ENCODE results near the gene PRIM2.
"Not testable (repeated sequence)": the region's sequence is repeated elsewhere in the genome, so short reads cannot be mapped to it uniquely, and the experiment has no call there.

The PRIM2 gene

DNA sequence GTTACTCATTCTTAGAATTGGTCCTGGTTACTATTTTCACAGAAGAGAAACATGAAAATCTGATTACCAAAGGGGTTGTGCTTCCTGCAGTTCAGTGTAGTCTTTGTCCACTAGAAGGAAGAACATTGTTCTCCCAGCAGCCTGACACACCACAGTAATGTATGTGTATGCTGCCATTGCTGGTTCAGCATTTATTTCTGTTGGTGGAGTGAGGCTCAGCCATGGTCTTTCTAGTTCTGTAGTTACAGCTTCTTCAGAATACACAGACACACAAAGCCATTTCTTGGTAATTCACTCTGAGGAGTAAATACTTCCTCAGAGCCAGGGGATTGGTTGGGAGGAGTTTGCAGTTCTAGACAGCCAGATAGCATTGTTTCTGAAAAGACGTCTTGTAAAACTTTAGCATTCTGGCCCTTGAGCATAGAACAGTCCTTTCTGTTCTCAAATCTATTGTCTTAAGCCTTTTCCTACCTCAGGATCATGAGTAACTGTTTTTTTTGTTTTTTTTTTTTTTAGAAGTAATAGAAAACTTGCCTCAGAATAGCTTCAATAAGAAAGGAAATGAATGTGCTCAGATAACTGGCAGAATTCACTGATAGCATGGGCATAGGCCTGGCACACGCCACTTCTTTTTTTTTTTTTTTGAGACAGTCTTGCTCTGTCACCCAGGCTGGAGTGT, 128.5 kb downstream of the PRIM2 start:
- not testable (repeated sequence) for DNase-seq (ENCODE audit: low read depth, low spot score)

DNA sequence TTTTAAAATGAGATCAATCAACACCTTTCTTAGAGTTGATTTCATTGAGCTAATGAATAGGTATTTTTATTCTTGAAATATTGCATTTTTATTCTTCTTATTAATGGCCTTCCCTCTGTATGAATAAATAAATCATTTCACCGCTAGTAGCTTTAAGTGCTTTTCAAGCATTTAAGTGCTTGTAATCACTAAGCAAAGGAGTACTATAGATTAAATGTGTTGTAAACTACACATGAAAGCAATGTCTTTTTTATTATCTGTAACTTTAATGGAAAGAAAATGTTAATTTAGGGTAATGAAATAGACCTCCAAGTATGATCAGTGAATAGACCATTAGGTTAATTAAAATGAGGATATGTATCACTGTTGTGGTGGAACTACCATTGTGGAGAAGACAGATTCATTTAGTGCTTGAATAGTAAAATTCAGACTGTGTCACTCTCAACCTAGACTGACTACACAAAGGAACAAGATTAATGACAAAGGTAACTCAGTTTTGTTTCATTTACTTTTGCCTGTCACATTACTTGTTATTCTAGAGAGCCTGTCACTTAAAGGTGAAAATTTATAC, 132.2 kb downstream of the PRIM2 start:
- DNase-seq (ENCODE audit: low read depth, low spot score), result not testable (repeated sequence)

DNA sequence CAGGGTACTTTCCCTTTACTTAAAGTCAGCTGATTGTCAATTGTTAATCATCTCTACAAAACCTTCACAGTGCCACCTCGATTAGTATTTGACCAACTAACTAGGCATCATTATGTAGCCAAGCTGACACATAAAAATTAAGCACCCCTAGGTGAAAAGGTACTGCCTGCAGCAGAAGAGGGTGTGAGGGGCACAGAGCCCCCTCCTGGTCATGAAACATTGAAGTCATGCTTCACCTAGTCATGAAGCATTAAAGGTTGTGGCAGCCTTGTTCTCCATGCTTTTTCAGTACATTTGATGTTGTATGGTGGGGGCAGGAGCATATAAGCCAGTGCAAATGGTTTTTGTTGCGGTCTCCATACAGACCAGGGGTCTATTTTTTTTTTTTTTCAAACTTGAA, 142.4 kb downstream of the PRIM2 start:
- DNase-seq (ENCODE audit: low read depth, low spot score), result not testable (repeated sequence)

DNA sequence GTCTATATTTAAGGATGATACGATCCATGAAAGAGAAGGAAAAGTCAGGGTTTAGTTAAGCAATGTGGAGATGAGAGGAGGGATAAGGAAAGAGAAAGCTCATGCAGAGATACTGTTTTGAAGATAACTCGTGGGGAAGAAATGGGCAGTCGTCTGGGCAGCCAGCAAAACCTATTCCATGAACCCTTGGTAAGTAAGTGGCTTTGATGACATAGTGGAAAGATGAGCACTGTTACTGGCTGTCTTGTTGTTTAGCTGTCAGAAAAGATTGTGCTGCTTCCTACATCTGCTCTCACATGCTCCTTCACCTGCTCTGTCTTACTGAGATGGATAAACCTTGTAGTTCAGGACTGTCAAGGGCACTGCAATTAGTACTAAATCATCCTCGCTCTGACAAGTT, 143.6 kb downstream of the PRIM2 start:
- DNase-seq (ENCODE audit: low read depth, low spot score), result not testable (repeated sequence)

DNA sequence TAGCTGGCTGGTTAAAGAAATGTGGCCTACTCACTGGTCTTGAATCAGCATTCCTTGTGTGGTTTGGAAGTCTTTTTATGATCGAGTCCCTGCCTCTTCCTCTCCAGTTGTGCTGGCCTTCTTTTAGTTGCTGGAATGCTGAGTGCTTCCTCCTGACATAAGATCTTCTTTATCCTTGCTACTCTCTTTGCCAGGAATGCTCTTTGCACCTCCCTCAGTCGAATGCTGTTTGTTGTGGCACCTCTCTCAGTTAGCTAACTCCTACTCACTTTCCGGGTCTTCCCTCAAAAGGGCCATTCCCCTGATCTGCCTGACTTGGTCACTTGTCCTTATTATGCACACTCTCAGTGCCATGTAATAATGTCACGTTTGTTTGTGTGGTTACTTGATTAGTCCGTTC, 146.4 kb downstream of the PRIM2 start:
- DNase-seq (ENCODE audit: low read depth, low spot score), result peak; percentile 17

DNA sequence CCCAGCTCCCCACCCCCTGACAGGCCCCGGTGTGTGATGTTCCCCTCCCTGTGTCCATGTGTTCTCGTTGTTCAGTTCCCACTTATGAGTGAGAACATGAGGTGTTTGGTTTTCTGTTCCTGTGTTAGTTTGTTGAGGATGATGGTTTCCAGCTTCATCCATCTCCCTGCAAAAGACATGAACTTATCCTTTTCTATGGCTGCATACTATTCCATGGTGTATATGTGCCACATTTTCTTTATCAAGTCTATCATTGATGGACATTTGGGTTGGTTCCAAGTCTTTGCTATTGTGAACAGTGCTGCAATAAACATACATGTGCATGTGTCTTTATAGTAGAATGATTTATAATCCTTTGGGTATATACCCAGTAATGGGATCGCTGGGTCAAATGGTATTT, 148.5 kb downstream of the PRIM2 start:
- not testable (repeated sequence) for DNase-seq (ENCODE audit: low read depth, low spot score)

DNA sequence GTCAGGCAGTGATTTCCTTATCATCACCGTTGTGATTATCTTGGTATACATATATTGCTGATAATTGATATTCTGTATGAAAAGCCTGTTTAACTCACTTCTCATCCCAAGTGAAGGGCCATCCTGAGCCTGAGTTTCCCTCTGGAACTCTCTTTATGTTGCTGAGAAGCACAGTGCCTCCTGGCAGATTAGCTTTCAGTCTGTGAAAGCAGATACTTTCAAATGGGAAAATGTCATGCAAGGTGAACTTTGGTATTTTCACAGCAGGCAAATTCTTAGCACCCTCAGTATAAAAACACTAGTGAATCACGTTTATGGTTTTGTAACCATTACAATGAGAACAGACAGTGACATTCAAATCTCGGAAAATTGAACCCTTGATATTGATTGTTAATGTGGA, 151.6 kb downstream of the PRIM2 start:
- DNase-seq (ENCODE audit: low read depth, low spot score), result no peak

GRCh38 chr6:57470148-57470547, 152.7 kb downstream of the PRIM2 start:
- DNase-seq (ENCODE audit: low read depth, low spot score), result not testable (repeated sequence)

DNA sequence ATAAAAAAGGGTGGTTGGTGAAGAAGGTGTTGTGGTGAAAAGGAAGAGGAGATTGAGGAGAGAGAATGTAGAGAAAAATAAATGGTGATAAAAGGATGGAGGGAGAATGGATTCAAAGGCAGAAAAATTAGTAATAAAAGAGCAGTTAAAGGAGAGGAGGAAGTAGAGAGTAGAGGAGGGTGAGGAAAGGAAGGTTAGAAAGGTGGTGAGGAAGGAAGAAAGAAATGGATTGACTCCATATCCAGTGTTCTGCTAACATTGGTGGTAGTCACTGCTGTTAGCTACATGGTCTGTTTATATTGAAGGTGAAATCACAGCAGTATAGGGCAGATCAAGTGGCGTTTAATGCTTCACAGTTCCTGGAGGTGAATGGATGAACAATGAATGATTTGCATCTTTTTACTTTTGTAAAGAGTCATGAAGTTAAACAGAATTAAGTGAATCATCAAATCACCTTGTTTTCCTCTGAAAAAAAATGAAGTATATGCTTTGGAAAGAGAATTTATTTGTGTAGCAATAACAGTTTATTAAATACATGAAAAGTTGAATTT, 154.0 kb downstream of the PRIM2 start:
- not testable (repeated sequence) for DNase-seq (ENCODE audit: low read depth, low spot score)

GRCh38 chr6:57472861-57473362, 155.5 kb downstream of the PRIM2 start:
- DNase-seq (ENCODE audit: low read depth, low spot score), result not testable (repeated sequence)

DNA sequence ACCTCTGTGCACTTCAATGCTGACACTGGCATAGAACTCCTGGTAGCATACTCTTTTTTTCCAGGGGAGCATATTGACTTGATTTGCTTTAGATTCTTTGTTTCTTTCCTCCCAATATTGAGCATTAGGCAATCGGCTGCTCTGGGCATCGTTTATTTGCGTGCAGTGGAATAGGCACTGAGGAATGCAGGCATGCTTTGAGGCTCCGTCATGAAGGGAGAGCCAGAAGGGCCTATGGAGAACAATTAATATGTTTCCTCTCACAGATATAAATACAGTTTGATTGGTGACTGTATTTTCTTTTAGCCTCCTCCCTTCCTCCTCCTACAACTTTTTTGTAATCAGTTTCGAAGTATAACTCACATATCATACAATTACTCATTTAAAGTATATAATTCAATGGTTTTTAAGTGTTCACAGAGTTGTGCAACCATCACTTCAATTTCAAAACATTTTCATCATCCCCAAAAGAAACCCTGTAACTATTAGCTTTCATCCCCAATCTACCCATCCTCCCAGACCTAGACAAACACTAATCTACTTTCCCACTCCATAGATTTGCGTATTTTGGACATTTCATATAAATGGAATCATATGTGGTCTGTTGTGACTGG, 157.5 kb downstream of the PRIM2 start:
- not testable (repeated sequence) for DNase-seq (ENCODE audit: low read depth, low spot score)

DNA sequence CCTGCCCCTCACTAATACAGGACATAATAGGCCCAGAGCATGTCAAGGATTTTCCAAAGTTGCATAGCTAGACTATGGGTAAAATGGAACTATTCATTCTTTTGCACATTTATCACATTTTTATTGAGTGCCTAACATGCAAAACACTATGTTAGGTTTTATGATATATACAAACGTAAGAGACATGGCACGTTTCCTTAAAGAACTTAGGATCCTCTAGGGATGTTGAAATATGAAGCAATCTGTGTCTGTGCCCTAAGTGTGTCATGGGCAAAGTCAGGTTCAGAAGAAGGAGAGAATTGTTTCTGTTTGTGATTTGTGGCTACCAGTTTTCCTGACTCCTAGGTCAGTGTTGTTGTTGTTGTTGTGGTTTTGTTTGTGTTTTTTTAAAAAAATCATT, 158.2 kb downstream of the PRIM2 start:
- DNase-seq (ENCODE audit: low read depth, low spot score), result not testable (repeated sequence)

DNA sequence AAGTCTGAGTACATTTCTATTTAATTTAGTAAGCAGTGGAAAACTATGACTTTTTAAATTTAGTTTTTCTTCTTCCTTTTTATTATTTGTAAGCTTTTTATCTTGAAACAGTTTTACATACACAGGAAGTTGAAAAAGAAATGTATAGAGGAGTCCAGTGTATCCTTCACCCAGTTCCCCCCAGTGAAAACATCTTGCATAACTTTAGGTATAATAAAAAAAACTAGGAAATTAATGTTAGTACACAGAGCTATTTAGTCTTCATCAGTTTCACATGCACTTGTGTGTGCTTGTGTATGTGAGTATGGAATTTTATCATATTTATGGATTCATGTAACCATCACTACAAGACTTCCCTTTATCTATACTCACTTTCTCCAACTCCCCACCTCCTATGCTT, 162.8 kb downstream of the PRIM2 start:
- DNase-seq (ENCODE audit: low read depth, low spot score), result not testable (repeated sequence)

DNA sequence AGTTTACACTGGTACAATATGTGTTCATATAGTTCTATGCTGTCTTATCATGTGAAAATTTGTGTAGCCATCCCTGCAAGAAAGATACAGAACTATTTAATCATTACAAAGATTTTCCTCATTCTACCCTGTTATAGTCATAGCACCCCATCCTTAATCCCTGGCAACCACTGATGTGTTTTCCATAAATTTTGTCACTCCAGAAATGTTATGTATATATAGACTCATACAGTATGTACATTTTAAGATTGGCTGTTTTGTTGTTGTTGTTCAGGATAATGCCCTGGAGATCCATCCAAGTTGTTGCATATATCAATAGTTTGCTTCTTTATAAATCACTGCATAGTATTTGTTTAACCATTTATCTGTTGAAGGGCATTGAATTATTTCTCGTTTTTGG, 163.7 kb downstream of the PRIM2 start:
- not testable (repeated sequence) for DNase-seq (ENCODE audit: low read depth, low spot score)

GRCh38 chr6:57482471-57482870, 165.0 kb downstream of the PRIM2 start:
- not testable (repeated sequence) for DNase-seq (ENCODE audit: low read depth, low spot score)

DNA sequence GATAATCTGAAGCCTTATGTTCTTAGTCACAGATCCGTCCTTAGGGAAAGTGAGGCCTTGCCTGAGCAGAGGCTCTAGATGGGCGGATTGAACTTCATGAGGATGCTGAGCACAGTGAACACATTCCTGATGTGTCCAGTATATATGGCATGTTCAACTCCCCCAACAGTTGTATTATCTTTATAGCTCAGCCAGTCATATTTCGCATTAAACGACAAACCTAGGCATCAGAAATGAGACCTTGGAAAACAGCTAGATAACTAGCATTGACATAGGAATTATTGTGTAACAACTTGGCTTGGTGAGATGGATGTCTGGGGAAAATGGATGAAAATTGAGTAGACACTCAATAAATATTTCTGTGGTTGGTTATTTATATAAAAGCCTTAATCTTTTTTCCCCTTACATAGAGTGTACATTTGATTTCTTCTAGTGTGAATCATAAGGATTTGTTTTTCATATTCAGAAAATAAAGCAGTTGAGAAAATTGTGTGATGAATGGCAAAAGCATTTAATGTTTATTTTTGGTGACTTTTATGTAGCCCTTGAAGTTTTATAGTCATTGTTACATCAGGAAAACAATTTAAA, 169.2 kb downstream of the PRIM2 start:
- DNase-seq (ENCODE audit: low read depth, low spot score), result not testable (repeated sequence)

DNA sequence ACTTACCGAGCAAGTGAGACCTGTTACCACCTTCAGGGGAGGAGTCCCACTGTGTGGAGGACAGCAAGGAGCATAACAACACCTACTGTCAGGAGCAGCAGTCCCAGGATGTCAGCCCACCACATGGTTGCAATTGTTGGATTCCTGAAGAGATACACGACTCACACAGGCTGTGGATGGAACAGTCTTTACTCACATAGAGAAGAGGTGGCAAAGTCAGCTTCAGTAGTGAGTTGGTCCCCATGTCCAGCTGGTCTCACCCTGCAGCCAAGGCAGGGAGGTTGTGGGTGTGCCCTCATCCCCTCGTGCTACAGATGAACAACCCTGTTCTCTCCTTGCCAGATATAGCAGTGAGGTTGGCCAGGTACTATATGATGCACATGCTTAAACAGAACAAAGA, 171.1 kb downstream of the PRIM2 start:
- not testable (repeated sequence) for DNase-seq (ENCODE audit: low read depth, low spot score)

GRCh38 chr6:57489887-57490286, 172.5 kb downstream of the PRIM2 start:
- DNase-seq (ENCODE audit: low read depth, low spot score), result peak; percentile 87

DNA sequence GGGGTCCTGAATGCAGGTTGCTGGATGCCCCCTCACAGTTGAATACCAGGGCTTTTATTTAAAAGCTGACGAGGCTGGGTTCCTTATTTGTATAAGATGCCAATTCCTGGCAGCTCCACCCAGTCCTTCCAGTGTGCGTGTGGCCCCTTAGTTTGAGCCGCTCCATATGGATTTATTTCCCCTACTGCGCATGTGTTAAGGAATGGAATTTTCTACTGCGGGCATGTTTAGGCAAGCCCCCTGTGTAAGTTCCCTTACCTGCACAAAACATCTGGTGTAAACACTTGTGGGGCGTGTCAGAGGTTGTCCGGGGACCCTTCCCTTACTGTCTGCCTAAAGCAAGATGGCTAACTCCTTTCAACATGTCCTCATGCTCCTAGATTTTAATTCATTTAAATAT, 174.4 kb downstream of the PRIM2 start:
- not testable (repeated sequence) for DNase-seq (ENCODE audit: low read depth, low spot score)

DNA sequence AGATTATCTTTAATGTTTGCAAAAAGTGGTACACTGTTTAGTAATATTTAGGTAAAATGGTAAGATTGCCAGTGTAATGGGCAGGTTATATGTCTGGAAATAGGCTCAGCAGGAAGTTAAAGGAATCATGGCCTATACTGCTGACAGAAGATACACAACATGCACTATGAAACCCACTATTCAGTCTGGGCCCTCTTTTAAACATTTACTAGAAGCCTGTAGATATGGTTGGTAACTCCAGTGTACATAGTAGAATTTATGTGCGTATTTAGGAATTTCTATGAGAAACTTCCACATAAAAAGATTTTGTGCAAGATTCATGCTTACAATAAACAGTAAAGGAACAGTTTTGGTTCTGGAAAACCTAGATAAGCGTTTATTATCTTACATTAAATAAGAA, 178.8 kb downstream of the PRIM2 start:
- DNase-seq (ENCODE audit: low read depth, low spot score), result not testable (repeated sequence)

- DNase-seq (ENCODE audit: low read depth, low spot score), result not testable (repeated sequence)
Observed at GRCh38 chr6:57500368-57501021, 183.1 kb downstream of the PRIM2 start.

GRCh38 chr6:57502387-57502786, 185.0 kb downstream of the PRIM2 start:
- DNase-seq (ENCODE audit: low read depth, low spot score), result not testable (repeated sequence)
